MM.1S (cell line): Measurements from ENCODE around the gene PAM16.

Source experiments
- DNase-seq: peaks from one replicate; pipeline ENCODE4 v3.0.0-alpha.2; 2015
- H2AFZ ChIP-seq: fragments of 300-600 bp; sonication (generic); 2 replicates; pipeline ENCODE4 v1.6.0; 2016; ENCODE audit warnings: antibody characterized with exemption, low read length
- H3F3A ChIP-seq: fragments of 300-600 bp; sonication (generic); 2 replicates; pipeline ENCODE4 v1.6.1; 2016; ENCODE audit warnings: mild to moderate bottlenecking, antibody characterized with exemption, low read length, moderate library complexity, mixed read lengths; ENCODE audit not compliant: insufficient read depth
- H3K27ac ChIP-seq: fragments of 300-600 bp; sonication (generic); 2 replicates; pipeline ENCODE4 v1.5.1; 2016; ENCODE audit warnings: mild to moderate bottlenecking, low read length
- H3K27me3 ChIP-seq: fragments of 300-600 bp; sonication (generic); replicated peaks from 2 replicates; pipeline ENCODE4 v1.6.0; 2016; ENCODE audit warnings: low read length; ENCODE audit not compliant: insufficient read depth
- H3K36me3 ChIP-seq: fragments of 300-600 bp; sonication (generic); replicated peaks from 2 replicates; pipeline ENCODE4 v1.6.1; 2016; ENCODE audit warnings: mild to moderate bottlenecking, low read length, mixed read lengths; ENCODE audit not compliant: insufficient read depth
- H3K4me1 ChIP-seq: fragments of 300-600 bp; sonication (generic); 2 replicates; pipeline ENCODE4 v1.6.1; 2016; ENCODE audit warnings: low read length, mixed read lengths
- H3K4me2 ChIP-seq: fragments of 300-600 bp; sonication (generic); 2 replicates; pipeline ENCODE4 v1.6.0; 2016; ENCODE audit warnings: low read depth, low read length
- H3K4me3 ChIP-seq: fragments of 300-600 bp; sonication (generic); 2 replicates; pipeline ENCODE4 v1.5.1; 2016; ENCODE audit warnings: low read length, mixed read lengths
- H3K79me2 ChIP-seq: fragments of 300-600 bp; sonication (generic); 2 replicates; pipeline ENCODE4 v1.6.1; 2016; ENCODE audit warnings: mixed run types, low read length, mixed read lengths
- H3K9ac ChIP-seq: fragments of 300-600 bp; sonication (generic); 2 replicates; pipeline ENCODE4 v1.6.1; 2016; ENCODE audit warnings: low read length, mixed read lengths
- H3K9me2 ChIP-seq: fragments of 300-600 bp; sonication (generic); replicated peaks from 2 replicates; pipeline ENCODE4 v1.6.1; 2016; ENCODE audit warnings: mild to moderate bottlenecking, low read length, mixed read lengths; ENCODE audit not compliant: insufficient read depth
- H3K9me3 ChIP-seq: fragments of 300-600 bp; sonication (generic); replicated peaks from 2 replicates; pipeline ENCODE4 v1.6.1; 2016; ENCODE audit warnings: mild to moderate bottlenecking, low read length, mixed read lengths; ENCODE audit not compliant: insufficient read depth
- H4K20me1 ChIP-seq: fragments of 300-600 bp; sonication (generic); 2 replicates; pipeline ENCODE4 v1.6.1; 2016; ENCODE audit warnings: mild to moderate bottlenecking, low read length, moderate library complexity, mixed read lengths; ENCODE audit not compliant: insufficient read depth
- EZH2 ChIP-seq: fragments of 300-600 bp; sonication (generic); optimal IDR thresholded peaks from 2 replicates; pipeline ENCODE3; 2017; ENCODE audit warnings: low read depth, mild to moderate bottlenecking, antibody characterized with exemption, low read length, mixed read lengths
- EZH2phosphoT487 ChIP-seq: fragments of 300-600 bp; sonication (generic); IDR thresholded peaks from 2 replicates; pipeline ENCODE4 v1.6.1; 2018; ENCODE audit warnings: antibody characterized with exemption, low read length
- TF ChIP-seq, protein P1 (sequence below): fragments of 300-600 bp; sonication (generic); IDR thresholded peaks from 2 replicates; pipeline ENCODE4 v1.5.1; 2016; ENCODE audit warnings: antibody characterized with exemption, low read length, mixed read lengths

Gene PAM16

DNA sequence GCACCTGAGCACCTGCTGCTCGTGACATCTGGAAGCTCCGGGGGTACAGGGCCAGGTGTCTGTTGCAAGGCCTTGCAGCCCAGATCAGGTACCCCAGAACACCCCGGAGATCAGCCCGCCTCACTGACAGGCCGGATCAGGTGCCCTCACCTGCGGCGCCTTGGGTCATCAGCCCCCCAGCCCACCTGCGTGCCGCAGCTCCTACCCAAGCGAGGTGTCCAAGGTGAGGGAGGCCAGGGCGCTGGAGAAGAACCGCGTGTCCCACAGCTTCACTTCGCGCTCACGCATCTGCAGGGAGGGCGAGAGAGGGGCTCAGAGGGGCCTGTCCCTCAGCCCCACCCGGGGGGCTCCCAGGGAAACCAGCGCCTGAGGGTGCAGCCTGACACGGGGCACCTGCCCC lies 36.7 kb upstream of the PAM16 start:
- TF ChIP-seq EZH2 (no peak), EZH2phosphoT487 (no peak)
- TF ChIP-seq, protein P1, sequence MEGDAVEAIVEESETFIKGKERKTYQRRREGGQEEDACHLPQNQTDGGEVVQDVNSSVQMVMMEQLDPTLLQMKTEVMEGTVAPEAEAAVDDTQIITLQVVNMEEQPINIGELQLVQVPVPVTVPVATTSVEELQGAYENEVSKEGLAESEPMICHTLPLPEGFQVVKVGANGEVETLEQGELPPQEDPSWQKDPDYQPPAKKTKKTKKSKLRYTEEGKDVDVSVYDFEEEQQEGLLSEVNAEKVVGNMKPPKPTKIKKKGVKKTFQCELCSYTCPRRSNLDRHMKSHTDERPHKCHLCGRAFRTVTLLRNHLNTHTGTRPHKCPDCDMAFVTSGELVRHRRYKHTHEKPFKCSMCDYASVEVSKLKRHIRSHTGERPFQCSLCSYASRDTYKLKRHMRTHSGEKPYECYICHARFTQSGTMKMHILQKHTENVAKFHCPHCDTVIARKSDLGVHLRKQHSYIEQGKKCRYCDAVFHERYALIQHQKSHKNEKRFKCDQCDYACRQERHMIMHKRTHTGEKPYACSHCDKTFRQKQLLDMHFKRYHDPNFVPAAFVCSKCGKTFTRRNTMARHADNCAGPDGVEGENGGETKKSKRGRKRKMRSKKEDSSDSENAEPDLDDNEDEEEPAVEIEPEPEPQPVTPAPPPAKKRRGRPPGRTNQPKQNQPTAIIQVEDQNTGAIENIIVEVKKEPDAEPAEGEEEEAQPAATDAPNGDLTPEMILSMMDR, result no peak
- Histone ChIP-seq H3K27ac (no peak overlapping the region), H3K36me3 (peaks cover 3% of the 10 kb centered on the region; the same call in 1 of the 2 replicates)

DNA sequence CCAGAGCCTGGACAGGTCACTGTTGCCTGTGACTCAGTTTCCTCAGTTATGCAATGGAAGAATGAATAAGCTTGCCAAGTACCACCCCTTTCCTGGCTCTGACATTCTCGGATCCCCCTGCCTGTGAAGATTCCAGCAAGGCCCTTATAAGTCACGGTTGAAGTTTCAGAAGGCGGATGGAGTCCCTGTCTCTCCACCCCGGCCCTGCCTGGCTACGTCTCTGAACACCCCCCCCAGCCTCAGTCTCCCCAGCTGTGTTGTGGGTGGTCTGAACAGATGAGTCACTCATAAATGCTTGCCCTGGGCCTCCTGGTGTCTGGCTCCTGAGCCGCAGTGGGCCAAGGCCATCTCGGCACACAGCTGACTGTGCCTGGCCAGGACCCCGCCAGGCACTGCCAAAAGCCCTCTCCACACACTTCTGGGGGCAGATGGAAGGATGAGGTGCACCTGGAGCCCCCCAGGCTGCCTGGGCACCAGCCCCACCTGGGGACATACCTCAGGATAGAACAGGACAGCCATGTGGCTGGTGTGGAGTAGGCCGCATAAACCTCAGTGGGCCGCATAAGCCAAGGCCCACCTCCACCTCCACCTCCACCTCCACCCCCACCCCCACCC lies 35.9 kb upstream of the PAM16 start:
- Histone ChIP-seq H3K4me3 (no peak overlapping the region), H3K9me3 (no peaks in the 10 kb centered on the region), H3K4me1 (no peaks in the 10 kb centered on the region), H3K9ac (no peak overlapping the region), H2AFZ (no peak overlapping the region), H3K4me2 (no peak overlapping the region), H3K9me2 (no peaks in the 10 kb centered on the region), H3F3A (no peaks in the 10 kb centered on the region), H3K27ac (no peak overlapping the region), H3K79me2 (peaks cover 4% of the 10 kb centered on the region; the same call in 1 of the 2 replicates), H4K20me1 (no peaks in the 10 kb centered on the region), H3K36me3 (peaks cover 3% of the 10 kb centered on the region; the same call in 1 of the 2 replicates), H3K27me3 (no peaks in the 10 kb centered on the region)
- DNase-seq, result no peak
- TF ChIP-seq, protein P1, result no peak
- no peak for TF ChIP-seq EZH2phosphoT487
- TF ChIP-seq EZH2, result no peak

More for the DNA sequence above, 36.7 kb upstream of the PAM16 start:
- DNase-seq, result no peak
- H3K4me1 ChIP-seq, result no peaks in the 10 kb centered on the region
- H2AFZ ChIP-seq, result no peak overlapping the region
- H3K9me2 ChIP-seq, result no peaks in the 10 kb centered on the region
- H3K9me3 ChIP-seq, result no peaks in the 10 kb centered on the region
- H3K4me2 ChIP-seq, result no peak overlapping the region
- H4K20me1 ChIP-seq, result no peaks in the 10 kb centered on the region
- no peak overlapping the region for H3K9ac ChIP-seq
- no peaks in the 10 kb centered on the region for H3K27me3 ChIP-seq
- no peaks in the 10 kb centered on the region for H3F3A ChIP-seq
- no peak overlapping the region for H3K4me3 ChIP-seq
- H3K79me2 ChIP-seq, result peaks cover 8% of the 10 kb centered on the region; the same call in 1 of the 2 replicates

DNA sequence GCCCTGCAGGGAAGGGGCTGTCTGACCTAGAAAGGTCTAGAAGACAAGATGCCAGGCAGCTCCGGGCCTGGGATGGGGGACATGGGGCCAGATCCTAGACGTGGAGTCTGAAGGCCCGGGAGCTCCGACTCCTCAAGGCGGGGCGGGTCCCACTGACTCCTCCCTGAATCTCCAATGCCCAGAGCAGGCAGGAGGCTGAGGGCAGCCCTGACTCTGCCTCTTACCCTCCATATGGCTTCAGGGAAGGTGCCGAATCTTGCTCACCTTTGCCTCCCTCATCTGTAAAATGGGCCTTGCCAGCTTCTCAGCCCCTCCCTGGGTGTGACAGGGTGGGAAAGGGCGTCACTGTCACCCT lies 35.3 kb upstream of the PAM16 start:
- H3K4me3 ChIP-seq, result no peak overlapping the region
- no peak overlapping the region for H3K27ac ChIP-seq
- no peak overlapping the region for H3K4me2 ChIP-seq
- no peak overlapping the region for H3K9ac ChIP-seq
- H3K79me2 ChIP-seq, result peaks cover 3% of the 10 kb centered on the region; the same call in 1 of the 2 replicates
- H3K9me2 ChIP-seq, result no peaks in the 10 kb centered on the region
- no peaks in the 10 kb centered on the region for H4K20me1 ChIP-seq
- no peak for DNase-seq
- H3F3A ChIP-seq, result no peaks in the 10 kb centered on the region
- no peaks in the 10 kb centered on the region for H3K4me1 ChIP-seq
- peaks cover 3% of the 10 kb centered on the region; the same call in 1 of the 2 replicates for H3K36me3 ChIP-seq
- H2AFZ ChIP-seq, result no peak overlapping the region
- H3K9me3 ChIP-seq, result no peaks in the 10 kb centered on the region
- TF ChIP-seq EZH2 (no peak), EZH2phosphoT487 (no peak)
- TF ChIP-seq, protein P1, result no peak
- no peaks in the 10 kb centered on the region for H3K27me3 ChIP-seq
